GM23248 (cell line): Measurements from ENCODE around the gene DCUN1D3.

ENCODE experiments used
- EZH2 ChIP-seq: fragments of 200-600 bp; sonication (generic); IDR thresholded peaks from 2 replicates; pipeline ENCODE4 v1.6.1; 2018; ENCODE audit warnings: antibody characterized with exemption, mild to moderate bottlenecking; ENCODE audit not compliant: insufficient read depth, poor library complexity, severe bottlenecking
- EZH2phosphoT487 ChIP-seq: fragments of 200-600 bp; sonication (generic); IDR thresholded peaks from 2 replicates; pipeline ENCODE4 v1.6.1; 2018; ENCODE audit warnings: antibody characterized with exemption, moderate library complexity, mild to moderate bottlenecking, low read depth; ENCODE audit not compliant: insufficient read depth

DNA sequence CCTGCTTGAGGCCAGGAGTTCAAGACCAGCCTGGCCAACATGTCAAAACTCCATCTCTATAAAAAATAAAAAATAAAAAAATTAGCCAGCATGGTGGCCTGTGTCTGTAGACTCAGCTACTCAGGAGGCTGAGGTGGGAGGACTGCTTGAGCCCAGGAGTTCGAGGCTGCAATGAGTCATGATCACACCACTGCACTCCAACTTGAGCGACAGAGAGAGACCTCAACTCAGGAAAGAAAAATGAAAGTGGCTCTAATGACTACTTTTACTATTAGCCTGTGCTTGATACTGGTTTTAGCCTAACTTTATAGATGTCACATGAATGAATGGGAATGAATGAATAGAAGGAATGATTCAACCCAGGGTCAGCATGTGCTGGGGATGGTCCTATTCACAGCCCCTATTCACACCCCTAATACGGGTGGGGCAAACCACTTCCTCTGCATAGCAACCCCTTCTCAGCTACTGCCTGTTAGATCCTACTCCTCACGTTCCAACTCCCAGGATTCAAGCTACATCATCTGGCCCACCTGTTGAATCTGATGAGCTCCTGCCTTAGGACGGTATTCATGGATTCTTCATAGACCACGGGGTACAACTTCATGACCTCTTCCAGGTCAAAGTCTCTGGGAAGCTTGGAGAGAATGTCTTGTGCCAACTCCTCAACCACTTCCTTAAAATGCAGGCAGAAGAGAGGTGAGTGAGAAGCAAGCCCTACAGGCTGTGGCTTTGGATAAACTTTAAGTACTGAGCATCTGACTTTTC, 40.9 kb upstream of the DCUN1D3 start:
- TF ChIP-seq EZH2 (no peak), EZH2phosphoT487 (no peak)
